Tibial artery (tissue), 4 donors: ENCODE results near the gene FAM53B.

Experiments
- DNase-seq, 2 donors: peaks; one replicate each; pipeline ENCODE4 v3.0.0-alpha.2; 2019
- H3K27ac ChIP-seq, 2 donors: fragments of 200-600 bp; sonication (generic) in 1 of 2; 1 replicate in 1 of 2; 2 replicates in 1 of 2; pipeline ENCODE4 v1.5.1; 2018 to 2019; ENCODE audit warnings: mild to moderate bottlenecking in 1 of 2
- H3K27me3 ChIP-seq, 2 donors: fragments of 200-600 bp; sonication (generic) in 1 of 2; one replicate each; pipeline versions ENCODE4 v1.5.1 to v1.6.0; 2016 to 2019
- H3K36me3 ChIP-seq, 3 donors: fragments of 200-600 bp; sonication (generic) in 2 of 3; one replicate each; pipeline ENCODE4 v1.5.1; 2016 to 2019; ENCODE audit warnings: mild to moderate bottlenecking in 2 of 3
- H3K4me1 ChIP-seq, 4 donors: fragments of 200-600 bp; sonication (generic) in 2 of 4; 1 replicate in 3 of 4; 2 replicates in 1 of 4; pipeline ENCODE4 v1.5.1; 2016 to 2019
- H3K4me3 ChIP-seq, 2 donors: fragments of 200-600 bp; sonication (generic) in 1 of 2; 1 replicate in 1 of 2; 2 replicates in 1 of 2; pipeline ENCODE4 v1.5.1; 2018 to 2019; ENCODE audit warnings: mild to moderate bottlenecking in 2 of 2
- H3K9me3 ChIP-seq, 3 donors: fragments of 200-600 bp; sonication (generic) in 1 of 3; one replicate each; pipeline ENCODE4 v1.5.1; 2016 to 2019
- CTCF ChIP-seq, 2 experiments: fragments of 200-600 bp in 1 of 2; fragments of 450-650 bp in 1 of 2; IDR thresholded peaks; one replicate each; pipeline ENCODE4 v1.5.1; 2017 to 2019; ENCODE audit warnings: antibody characterized with exemption in 2 of 2, mild to moderate bottlenecking in 1 of 2, moderate library complexity in 1 of 2
- intact Hi-C: fragments of 100-400 bp; cut with DNase I; formaldehyde crosslinking; loops from one replicate; pipeline ENCODE4 v1.15.0; 2023; ENCODE audit warnings: low total_unique reads

The FAM53B gene

GRCh38 chr10:124701038-124701365 lies 43.2 kb downstream of the FAM53B start:
- DNase-seq: no peak
- intact Hi-C loops: no loop called here
- peaks cover 3 to 52% (median 46%) of the 10 kb centered on the region in 4 donors for H3K4me1 ChIP-seq

GRCh38 chr10:124700293-124701037 lies 43.7 kb downstream of the FAM53B start:
- Histone ChIP-seq H3K4me3 (no peak overlapping the region), H3K27ac (peak overlapping the region; percentile 65 to 68), H3K9me3 (no peaks in the 10 kb centered on the region), H3K36me3 (peaks cover 0 to 6% (median 0%) of the 10 kb centered on the region in 3 donors), H3K4me1 (peaks cover 3 to 51% (median 45%) of the 10 kb centered on the region in 4 donors), H3K27me3 (no peaks in the 10 kb centered on the region)
- no peak for TF ChIP-seq CTCF (IDR thresholded peaks at IDR 0.05)
- no peak for DNase-seq
- intact Hi-C loops: no loop called here

More at GRCh38 chr10:124701038-124701365, 43.2 kb downstream of the FAM53B start:
- peaks cover 0 to 11% (median 0%) of the 10 kb centered on the region in 3 donors for H3K36me3 ChIP-seq
- no peaks in the 10 kb centered on the region for H3K9me3 ChIP-seq
- no peaks in the 10 kb centered on the region for H3K27me3 ChIP-seq
- H3K4me3 ChIP-seq: no peak overlapping the region
- no peak for TF ChIP-seq CTCF (IDR thresholded peaks at IDR 0.05)
- peak overlapping the region; percentile 65 to 68 for H3K27ac ChIP-seq

- Histone ChIP-seq H3K27me3 (no peaks in the 10 kb centered on the region), H3K9me3 (no peaks in the 10 kb centered on the region), H3K4me3 (no peak overlapping the region), H3K27ac (peak overlapping the region; percentile 65 to 68), H3K4me1 (peaks cover 3 to 48% (median 44%) of the 10 kb centered on the region in 4 donors), H3K36me3 (peaks cover 0 to 7% (median 6%) of the 10 kb centered on the region in 3 donors)
- no peak for DNase-seq
- TF ChIP-seq CTCF (IDR thresholded peaks at IDR 0.05): no peak
- intact Hi-C loops: no loop called here
These were observed 44.5 kb downstream of the FAM53B start for GRCh38 chr10:124699471-124700292.

- H3K4me3 ChIP-seq: no peak overlapping the region
- no peaks in the 10 kb centered on the region for H3K9me3 ChIP-seq
- H3K27me3 ChIP-seq: no peaks in the 10 kb centered on the region
- TF ChIP-seq CTCF (IDR thresholded peaks at IDR 0.05): no peak
- no peak for DNase-seq
- intact Hi-C loops: no loop called here
- peaks cover 0 to 16% (median 12%) of the 10 kb centered on the region in 3 donors for H3K36me3 ChIP-seq
- peaks cover 3 to 45% (median 41%) of the 10 kb centered on the region in 4 donors for H3K4me1 ChIP-seq
- no peak overlapping the region for H3K27ac ChIP-seq
These were observed 45.4 kb downstream of the FAM53B start for GRCh38 chr10:124698545-124699469.

GRCh38 chr10:124697837-124698544 lies 46.2 kb downstream of the FAM53B start:
- intact Hi-C loops: no loop called here
- Histone ChIP-seq H3K36me3 (peaks cover 0 to 21% (median 14%) of the 10 kb centered on the region in 3 donors), H3K27me3 (no peaks in the 10 kb centered on the region), H3K27ac (no peak overlapping the region), H3K9me3 (no peaks in the 10 kb centered on the region), H3K4me1 (peaks cover 0 to 37% (median 33%) of the 10 kb centered on the region in 4 donors), H3K4me3 (no peak overlapping the region)
- no peak for TF ChIP-seq CTCF (IDR thresholded peaks at IDR 0.05)
- DNase-seq: no peak
